ENCODE data around the gene E2F4. TPM values are rescaled to one million over a fixed set of nuclear protein-coding genes. Genes with fewer than 3 reads are reported as not detected.

Gene E2F4
- polyA plus RNA-seq, 2 of the 4 experiments (the other 2 are of a cell fraction) = 65.1 to 66.6 TPM

DNA sequence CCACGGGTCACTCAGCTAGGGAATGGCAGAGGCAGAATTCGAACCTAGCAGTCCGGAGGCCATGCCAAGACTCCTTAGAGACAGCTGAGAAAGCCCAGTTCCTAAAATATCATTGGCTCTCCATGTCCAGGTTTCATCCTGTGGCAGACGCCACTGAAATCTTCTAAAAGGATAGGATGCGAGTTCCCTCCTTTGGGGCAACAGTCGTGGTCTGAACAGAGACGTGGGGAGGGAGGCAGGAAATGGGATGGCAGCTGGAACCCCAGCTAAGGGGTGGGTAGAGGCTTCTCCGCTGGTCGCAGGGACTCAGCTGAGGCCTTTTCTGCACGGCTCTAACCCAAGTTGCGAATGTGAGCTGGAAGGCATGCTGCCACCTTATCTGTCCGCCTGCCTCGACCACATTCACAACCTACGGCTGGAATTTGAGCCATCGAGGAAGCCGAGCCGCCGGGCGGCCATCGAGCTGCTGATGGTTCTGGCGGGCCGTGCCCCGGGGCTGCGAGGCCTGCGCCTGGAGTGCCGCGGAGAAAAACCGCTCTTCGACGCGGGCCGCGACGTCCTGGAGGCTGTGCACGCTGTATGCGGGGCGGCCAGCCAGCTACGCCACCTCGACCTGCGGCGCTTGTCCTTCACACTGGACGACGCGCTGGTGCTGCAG is 29.3 kb upstream of the E2F4 start:
- FAIRE-seq (no peak), DNase-seq (ENCODE audit: low read depth in 1 of 2, low spot score in 1 of 2) (no peak), ATAC-seq (no peak)
- Histone ChIP-seq H3K4me3 (no peak overlapping the region), H3K4me2 (no peak overlapping the region), H3K4me1 (peaks cover 10% of the 10 kb centered on the region; the same call in 2 of the 3 replicates), H3K9me3 (no peaks in the 10 kb centered on the region), H3K27ac (no peak overlapping the region)
- CTCF ChIA-PET = interaction anchor here (0.7 to 20.5 kb wide), 9 partner anchors 6 to 303 kb away, joined by 3 to 314 read pairs (median 7); partner anchors contain the start of genes B3GNT9, FBXL8, HSF4 and NOL3
- POLR2A ChIA-PET = no interaction called here
- peak; percentile 96 for TF ChIP-seq RFX5 (IDR thresholded peaks at IDR 0.05)
- TF ChIP-seq, protein P1, sequence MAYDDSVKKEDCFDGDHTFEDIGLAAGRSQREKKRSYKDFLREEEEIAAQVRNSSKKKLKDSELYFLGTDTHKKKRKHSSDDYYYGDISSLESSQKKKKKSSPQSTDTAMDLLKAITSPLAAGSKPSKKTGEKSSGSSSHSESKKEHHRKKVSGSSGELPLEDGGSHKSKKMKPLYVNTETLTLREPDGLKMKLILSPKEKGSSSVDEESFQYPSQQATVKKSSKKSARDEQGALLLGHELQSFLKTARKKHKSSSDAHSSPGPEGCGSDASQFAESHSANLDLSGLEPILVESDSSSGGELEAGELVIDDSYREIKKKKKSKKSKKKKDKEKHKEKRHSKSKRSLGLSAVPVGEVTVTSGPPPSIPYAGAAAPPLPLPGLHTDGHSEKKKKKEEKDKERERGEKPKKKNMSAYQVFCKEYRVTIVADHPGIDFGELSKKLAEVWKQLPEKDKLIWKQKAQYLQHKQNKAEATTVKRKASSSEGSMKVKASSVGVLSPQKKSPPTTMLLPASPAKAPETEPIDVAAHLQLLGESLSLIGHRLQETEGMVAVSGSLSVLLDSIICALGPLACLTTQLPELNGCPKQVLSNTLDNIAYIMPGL (CRISPR knock-in tag; IDR thresholded peaks at IDR 0.05; ENCODE audit: borderline replicate concordance) = no peak
- 94% methylated on average over 44 of the region's 44 CpGs for WGBS (ENCODE audit: missing lambda C conversion rate)

DNA sequence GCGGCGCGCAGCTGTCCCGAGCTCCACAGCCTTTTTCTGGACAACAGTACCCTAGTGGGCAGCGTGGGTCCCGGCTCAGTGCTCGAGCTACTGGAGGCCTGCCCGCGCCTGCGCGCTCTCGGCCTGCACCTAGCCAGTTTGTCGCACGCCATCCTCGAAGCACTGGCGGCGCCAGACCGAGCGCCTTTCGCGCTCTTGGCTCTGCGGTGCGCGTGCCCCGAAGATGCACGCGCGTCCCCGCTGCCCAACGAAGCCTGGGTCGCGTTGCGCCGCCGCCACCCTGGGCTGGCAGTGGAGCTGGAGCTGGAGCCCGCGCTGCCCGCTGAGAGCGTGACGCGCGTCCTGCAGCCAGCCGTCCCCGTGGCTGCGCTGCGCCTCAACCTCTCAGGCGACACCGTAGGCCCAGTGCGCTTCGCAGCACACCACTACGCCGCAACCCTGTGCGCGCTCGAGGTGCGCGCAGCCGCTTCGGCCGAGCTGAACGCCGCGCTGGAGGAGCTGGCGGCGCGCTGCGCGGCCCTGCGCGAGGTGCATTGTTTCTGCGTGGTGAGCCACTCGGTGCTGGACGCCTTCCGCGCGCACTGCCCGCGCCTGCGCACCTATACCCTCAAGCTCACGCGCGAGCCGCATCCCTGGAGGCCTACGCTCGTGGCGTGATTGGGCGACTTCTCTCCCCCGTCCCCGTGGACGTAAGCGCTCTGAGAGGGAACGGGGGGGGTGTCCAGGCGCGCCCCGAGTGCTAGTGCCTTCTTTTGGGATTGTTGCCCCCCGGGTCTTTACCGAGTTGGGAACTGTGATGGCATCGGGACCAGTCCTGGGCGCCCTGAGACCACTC is 28.6 kb upstream of the E2F4 start:
- no peak overlapping the region for H3K4me3 ChIP-seq
- no peaks in the 10 kb centered on the region for H3K9me3 ChIP-seq
- ChIA-PET POLR2A (no interaction called here), CTCF (interaction anchor here (1.5 to 20.5 kb wide), 6 partner anchors 5 to 186 kb away, joined by 4 to 314 read pairs (median 20); partner anchors contain the start of genes B3GNT9, FBXL8, HSF4 and NOL3)
- ATAC-seq (no peak), DNase-seq (ENCODE audit: low read depth in 1 of 2, low spot score in 1 of 2) (no peak), FAIRE-seq (no peak)
- TF ChIP-seq PHF8 (IDR thresholded peaks at IDR 0.05; ENCODE audit: borderline replicate concordance, low read depth) (no peak), POLR2A (IDR thresholded peaks at IDR 0.05; ENCODE audit: low read length) (no peak), ZC3H11A (IDR thresholded peaks at IDR 0.05) (no peak), CHD2 (IDR thresholded peaks at IDR 0.05; ENCODE audit: low read length, partially characterized antibody) (no peak), JUNB (IDR thresholded peaks at IDR 0.05) (no peak), TFCP2L1 (CRISPR knock-in tag; IDR thresholded peaks at IDR 0.05) (no peak), HOXB5 (CRISPR knock-in tag; IDR thresholded peaks at IDR 0.05) (no peak), NPAS2 (CRISPR knock-in tag; IDR thresholded peaks at IDR 0.05; ENCODE audit: borderline replicate concordance) (no peak), ZSCAN20 (CRISPR knock-in tag; IDR thresholded peaks at IDR 0.05) (no peak), KDM1A (IDR thresholded peaks at IDR 0.05; ENCODE audit: low read depth) (no peak), BHLHE40 (IDR thresholded peaks at IDR 0.05; ENCODE audit: low read depth, low read length) (no peak), RAD21 (conservative IDR thresholded peaks at IDR 0.05 in 1 of 2, IDR thresholded peaks at IDR 0.05 in 1 of 2) (no peak), FOXS1 (CRISPR knock-in tag; IDR thresholded peaks at IDR 0.05) (no peak), NFE2L2 (conservative IDR thresholded peaks at IDR 0.05; ENCODE audit: low read length) (no peak)
- TF ChIP-seq, protein P2, sequence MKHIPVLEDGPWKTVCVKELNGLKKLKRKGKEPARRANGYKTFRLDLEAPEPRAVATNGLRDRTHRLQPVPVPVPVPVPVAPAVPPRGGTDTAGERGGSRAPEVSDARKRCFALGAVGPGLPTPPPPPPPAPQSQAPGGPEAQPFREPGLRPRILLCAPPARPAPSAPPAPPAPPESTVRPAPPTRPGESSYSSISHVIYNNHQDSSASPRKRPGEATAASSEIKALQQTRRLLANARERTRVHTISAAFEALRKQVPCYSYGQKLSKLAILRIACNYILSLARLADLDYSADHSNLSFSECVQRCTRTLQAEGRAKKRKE (CRISPR knock-in tag; IDR thresholded peaks at IDR 0.05; ENCODE audit: low read depth) = no peak
- H3K27ac ChIP-seq = no peak overlapping the region
- no peak overlapping the region for H3K4me2 ChIP-seq
- H3K4me1 ChIP-seq = peaks cover 10% of the 10 kb centered on the region; the same call in 2 of the 3 replicates
- WGBS (ENCODE audit: missing lambda C conversion rate) = 97% methylated on average over 99 of the region's 99 CpGs

DNA sequence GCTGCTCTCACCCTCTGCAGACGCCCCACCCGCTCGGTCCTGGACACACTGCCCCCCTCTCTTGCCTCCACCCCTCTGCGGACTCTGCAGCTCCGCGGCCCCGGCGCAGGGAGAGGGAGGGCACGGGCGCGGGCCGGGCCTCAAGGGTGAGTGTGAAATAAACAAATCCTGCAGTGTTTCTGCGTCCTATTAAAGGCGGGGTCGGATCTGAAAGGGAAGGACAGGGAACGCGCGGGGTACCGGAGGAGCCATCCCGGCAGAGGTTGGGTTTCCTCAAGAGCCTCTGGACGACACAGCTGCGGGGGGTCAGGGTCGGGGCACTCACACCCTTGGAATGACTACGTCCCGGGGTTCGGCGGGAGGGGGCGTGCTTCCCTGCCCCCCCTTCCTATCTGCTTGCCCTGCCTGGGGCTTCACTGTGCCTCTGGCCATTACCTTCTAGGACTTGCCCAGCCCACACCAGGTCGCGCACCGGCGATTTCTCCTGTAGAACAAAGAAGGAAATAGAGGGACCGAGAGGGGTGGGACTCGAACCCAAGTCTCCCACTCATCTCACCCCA is 27.9 kb upstream of the E2F4 start:
- peaks cover 6% of the 10 kb centered on the region for H3K4me1 ChIP-seq
- H3K9me3 ChIP-seq = no peaks in the 10 kb centered on the region
- H3K4me3 ChIP-seq = no peak overlapping the region
- no peak overlapping the region for H3K4me2 ChIP-seq
- WGBS (ENCODE audit: missing lambda C conversion rate) = 89% methylated on average over 30 of the region's 34 CpGs
- FAIRE-seq (no peak), ATAC-seq (no peak), DNase-seq (ENCODE audit: low read depth in 1 of 2, low spot score in 1 of 2) (no peak)
- TF ChIP-seq GATA3 (IDR thresholded peaks at IDR 0.05; ENCODE audit: borderline replicate concordance) = no peak
- TF ChIP-seq, protein P3, sequence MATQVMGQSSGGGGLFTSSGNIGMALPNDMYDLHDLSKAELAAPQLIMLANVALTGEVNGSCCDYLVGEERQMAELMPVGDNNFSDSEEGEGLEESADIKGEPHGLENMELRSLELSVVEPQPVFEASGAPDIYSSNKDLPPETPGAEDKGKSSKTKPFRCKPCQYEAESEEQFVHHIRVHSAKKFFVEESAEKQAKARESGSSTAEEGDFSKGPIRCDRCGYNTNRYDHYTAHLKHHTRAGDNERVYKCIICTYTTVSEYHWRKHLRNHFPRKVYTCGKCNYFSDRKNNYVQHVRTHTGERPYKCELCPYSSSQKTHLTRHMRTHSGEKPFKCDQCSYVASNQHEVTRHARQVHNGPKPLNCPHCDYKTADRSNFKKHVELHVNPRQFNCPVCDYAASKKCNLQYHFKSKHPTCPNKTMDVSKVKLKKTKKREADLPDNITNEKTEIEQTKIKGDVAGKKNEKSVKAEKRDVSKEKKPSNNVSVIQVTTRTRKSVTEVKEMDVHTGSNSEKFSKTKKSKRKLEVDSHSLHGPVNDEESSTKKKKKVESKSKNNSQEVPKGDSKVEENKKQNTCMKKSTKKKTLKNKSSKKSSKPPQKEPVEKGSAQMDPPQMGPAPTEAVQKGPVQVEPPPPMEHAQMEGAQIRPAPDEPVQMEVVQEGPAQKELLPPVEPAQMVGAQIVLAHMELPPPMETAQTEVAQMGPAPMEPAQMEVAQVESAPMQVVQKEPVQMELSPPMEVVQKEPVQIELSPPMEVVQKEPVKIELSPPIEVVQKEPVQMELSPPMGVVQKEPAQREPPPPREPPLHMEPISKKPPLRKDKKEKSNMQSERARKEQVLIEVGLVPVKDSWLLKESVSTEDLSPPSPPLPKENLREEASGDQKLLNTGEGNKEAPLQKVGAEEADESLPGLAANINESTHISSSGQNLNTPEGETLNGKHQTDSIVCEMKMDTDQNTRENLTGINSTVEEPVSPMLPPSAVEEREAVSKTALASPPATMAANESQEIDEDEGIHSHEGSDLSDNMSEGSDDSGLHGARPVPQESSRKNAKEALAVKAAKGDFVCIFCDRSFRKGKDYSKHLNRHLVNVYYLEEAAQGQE (IDR thresholded peaks at IDR 0.05) = no peak
- H3K27ac ChIP-seq = no peak overlapping the region
- CTCF ChIA-PET = interaction anchor here (2.3 to 20.5 kb wide), 4 partner anchors 4 to 187 kb away, joined by 7 to 314 read pairs (median 174); partner anchors contain the start of genes B3GNT9, FBXL8, HSF4 and NOL3
- POLR2A ChIA-PET = no interaction called here
